WTC11 (cell line): ENCODE data around the gene GPR183. TPM values are rescaled to one million over a fixed set of nuclear protein-coding genes. Genes with fewer than 3 reads are reported as not detected.

Source experiments
- ATAC-seq: fragments of 200-7000 bp; cut with Tn5 transposase; 2 replicates; pipeline ENCODE4 v1.10.0; 2021; ENCODE audit warnings: mild to moderate bottlenecking, moderate library complexity
- CTCF ChIA-PET: fragments of 300-600 bp; sonication (Branson Sonifier 250); formaldehyde crosslinking; loops from one replicate; lab custom pipeline; 2021; ENCODE audit warnings: antibody characterized with exemption; lab: Charles Lee
- POLR2A ChIA-PET: fragments of 350-600 bp; sonication (Branson Sonifier 250); formaldehyde crosslinking; loops from one replicate; lab custom pipeline; 2021; ENCODE audit warnings: antibody characterized with exemption; lab: Charles Lee
- DNase-seq: peaks from one replicate; pipeline ENCODE4 v3.0.0; 2021; ENCODE audit warnings: low spot score
- H3K27ac Mint-ChIP-seq: 2 replicates; pipeline ENCODE4 v1.8.0; 2021; ENCODE audit warnings: mixed read lengths
- H3K27me3 Mint-ChIP-seq: 2 replicates; pipeline ENCODE4 v1.8.0; 2021; ENCODE audit warnings: low read depth, mild to moderate bottlenecking, moderate library complexity, mixed read lengths
- H3K36me3 Mint-ChIP-seq: 2 replicates; pipeline ENCODE4 v1.8.0; 2021; ENCODE audit warnings: mixed read lengths
- H3K4me1 Mint-ChIP-seq: 2 replicates; pipeline ENCODE4 v1.8.0; 2022; ENCODE audit warnings: mixed read lengths
- H3K4me3 Mint-ChIP-seq: 2 replicates; pipeline ENCODE4 v1.8.0; 2021; ENCODE audit warnings: mild to moderate bottlenecking, moderate library complexity, mixed read lengths
- H3K9me3 Mint-ChIP-seq: 2 replicates; pipeline ENCODE4 v1.8.0; 2021; ENCODE audit warnings: mixed read lengths
- AR ChIP-seq: fragments of 250-450 bp; sonication (Bioruptor Pico); IDR thresholded peaks from 2 replicates; pipeline ENCODE4 v1.9.0; 2021; ENCODE audit warnings: mild to moderate bottlenecking
- CREM ChIP-seq: sonication (generic); formaldehyde crosslinking; IDR thresholded peaks from 2 replicates; pipeline ENCODE4 v1.8.1; 2022; ENCODE audit warnings: mild to moderate bottlenecking, missing genetic modification reagents, moderate library complexity
- GTF2I ChIP-seq: fragments of 250-450 bp; sonication (Bioruptor Pico); conservative IDR thresholded peaks from 2 replicates; pipeline ENCODE4 v1.4.0; 2021; ENCODE audit warnings: mild to moderate bottlenecking
- NFATC4 ChIP-seq: fragments of 250-450 bp; sonication (Bioruptor Pico); IDR thresholded peaks from 2 replicates; pipeline ENCODE4 v1.9.0; 2021; ENCODE audit warnings: mild to moderate bottlenecking
- NFE2L1 ChIP-seq: sonication (generic); formaldehyde crosslinking; IDR thresholded peaks from 2 replicates; pipeline ENCODE4 v1.8.1; 2023; ENCODE audit warnings: missing genetic modification reagents
- SMAD3 ChIP-seq: sonication (generic); formaldehyde crosslinking; IDR thresholded peaks from 2 replicates; pipeline ENCODE4 v1.8.0; 2022; ENCODE audit warnings: missing genetic modification reagents, mild to moderate bottlenecking, borderline replicate concordance
- SP1 ChIP-seq: sonication (generic); formaldehyde crosslinking; conservative IDR thresholded peaks from 2 replicates; pipeline ENCODE4 v1.8.1; 2022; ENCODE audit warnings: missing genetic modification reagents
- TP53 ChIP-seq: sonication (generic); formaldehyde crosslinking; IDR thresholded peaks from 2 replicates; pipeline ENCODE4 v1.8.1; 2023; ENCODE audit warnings: mild to moderate bottlenecking, missing genetic modification reagents
- ZNF232 ChIP-seq: sonication (generic); formaldehyde crosslinking; IDR thresholded peaks from 2 replicates; pipeline ENCODE4 v1.8.0; 2022; ENCODE audit warnings: mild to moderate bottlenecking, missing genetic modification reagents
- ZSCAN18 ChIP-seq: fragments of 250-450 bp; sonication (Bioruptor Pico); IDR thresholded peaks from 2 replicates; pipeline ENCODE4 v2.1.2; 2022; ENCODE audit warnings: mild to moderate bottlenecking, moderate library complexity
- total RNA-seq: library from RNA; stranded (reverse); gene quantifications from 3 replicates; pipeline ENCODE4 v1.2.3, GENCODE V29; 2021
- TF ChIP-seq, protein P1 (sequence below): sonication (generic); formaldehyde crosslinking; IDR thresholded peaks from 2 replicates; pipeline ENCODE4 v1.8.0; 2023; ENCODE audit warnings: mild to moderate bottlenecking, missing genetic modification reagents
- TF ChIP-seq, protein P2 (sequence below): sonication (generic); formaldehyde crosslinking; IDR thresholded peaks from 2 replicates; pipeline ENCODE4 v1.8.1; 2023; ENCODE audit warnings: mild to moderate bottlenecking, missing genetic modification reagents, moderate library complexity
- TF ChIP-seq, protein P3 (sequence below): sonication (generic); formaldehyde crosslinking; IDR thresholded peaks from 2 replicates; pipeline ENCODE4 v1.8.1; 2022; ENCODE audit warnings: missing genetic modification reagents, borderline replicate concordance

GPR183 gene
- total RNA-seq, 1 experiment from 2014 or later: 0.13 TPM

- TF ChIP-seq AR (CRISPR knock-in tag) (no peak), ZSCAN18 (no peak), NFATC4 (CRISPR knock-in tag) (no peak)
- TF ChIP-seq, protein P1, sequence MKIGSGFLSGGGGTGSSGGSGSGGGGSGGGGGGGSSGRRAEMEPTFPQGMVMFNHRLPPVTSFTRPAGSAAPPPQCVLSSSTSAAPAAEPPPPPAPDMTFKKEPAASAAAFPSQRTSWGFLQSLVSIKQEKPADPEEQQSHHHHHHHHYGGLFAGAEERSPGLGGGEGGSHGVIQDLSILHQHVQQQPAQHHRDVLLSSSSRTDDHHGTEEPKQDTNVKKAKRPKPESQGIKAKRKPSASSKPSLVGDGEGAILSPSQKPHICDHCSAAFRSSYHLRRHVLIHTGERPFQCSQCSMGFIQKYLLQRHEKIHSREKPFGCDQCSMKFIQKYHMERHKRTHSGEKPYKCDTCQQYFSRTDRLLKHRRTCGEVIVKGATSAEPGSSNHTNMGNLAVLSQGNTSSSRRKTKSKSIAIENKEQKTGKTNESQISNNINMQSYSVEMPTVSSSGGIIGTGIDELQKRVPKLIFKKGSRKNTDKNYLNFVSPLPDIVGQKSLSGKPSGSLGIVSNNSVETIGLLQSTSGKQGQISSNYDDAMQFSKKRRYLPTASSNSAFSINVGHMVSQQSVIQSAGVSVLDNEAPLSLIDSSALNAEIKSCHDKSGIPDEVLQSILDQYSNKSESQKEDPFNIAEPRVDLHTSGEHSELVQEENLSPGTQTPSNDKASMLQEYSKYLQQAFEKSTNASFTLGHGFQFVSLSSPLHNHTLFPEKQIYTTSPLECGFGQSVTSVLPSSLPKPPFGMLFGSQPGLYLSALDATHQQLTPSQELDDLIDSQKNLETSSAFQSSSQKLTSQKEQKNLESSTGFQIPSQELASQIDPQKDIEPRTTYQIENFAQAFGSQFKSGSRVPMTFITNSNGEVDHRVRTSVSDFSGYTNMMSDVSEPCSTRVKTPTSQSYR (CRISPR knock-in tag): no peak
- TF ChIP-seq, protein P2, sequence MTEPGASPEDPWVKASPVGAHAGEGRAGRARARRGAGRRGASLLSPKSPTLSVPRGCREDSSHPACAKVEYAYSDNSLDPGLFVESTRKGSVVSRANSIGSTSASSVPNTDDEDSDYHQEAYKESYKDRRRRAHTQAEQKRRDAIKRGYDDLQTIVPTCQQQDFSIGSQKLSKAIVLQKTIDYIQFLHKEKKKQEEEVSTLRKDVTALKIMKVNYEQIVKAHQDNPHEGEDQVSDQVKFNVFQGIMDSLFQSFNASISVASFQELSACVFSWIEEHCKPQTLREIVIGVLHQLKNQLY (CRISPR knock-in tag): no peak
Measured at GRCh38 chr13:99298056-99298455, 9.1 kb downstream of the GPR183 start (continued).

DNA sequence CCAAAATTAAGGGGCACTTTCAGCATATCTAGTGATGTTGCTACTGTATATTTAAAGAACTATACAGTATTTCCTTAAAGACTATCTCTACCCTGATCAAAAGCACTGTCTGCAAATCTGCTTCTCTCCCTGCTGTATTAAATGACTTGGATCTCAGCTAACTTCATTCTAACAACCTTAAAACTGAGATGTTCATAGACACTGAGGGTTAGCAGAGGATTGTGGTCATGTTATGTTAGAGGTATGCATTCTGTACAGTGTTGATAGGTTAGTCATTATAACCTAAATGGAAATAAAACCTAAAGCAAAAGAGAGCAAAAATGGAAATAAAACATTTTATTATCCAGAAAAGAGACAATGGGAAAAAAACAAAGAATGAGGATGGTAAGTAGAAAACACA lies 9.9 kb downstream of the GPR183 start:
- no peaks in the 10 kb centered on the region for H3K36me3 Mint-ChIP-seq
- ChIA-PET POLR2A (no interaction called here), CTCF (interaction anchor here (0.5 kb wide), 1 partner anchor 10 kb away, joined by 5 read pairs; no protein-coding TSS in a partner anchor)
- no peak overlapping the region for H3K4me3 Mint-ChIP-seq
- peaks cover 8% of the 10 kb centered on the region for H3K4me1 Mint-ChIP-seq
- H3K27ac Mint-ChIP-seq: no peak overlapping the region
- DNase-seq (no peak), ATAC-seq (no peak)
- no peak for TF ChIP-seq TP53 (CRISPR knock-in tag)
- H3K27me3 Mint-ChIP-seq: no peaks in the 10 kb centered on the region
- H3K9me3 Mint-ChIP-seq: no peaks in the 10 kb centered on the region

DNA sequence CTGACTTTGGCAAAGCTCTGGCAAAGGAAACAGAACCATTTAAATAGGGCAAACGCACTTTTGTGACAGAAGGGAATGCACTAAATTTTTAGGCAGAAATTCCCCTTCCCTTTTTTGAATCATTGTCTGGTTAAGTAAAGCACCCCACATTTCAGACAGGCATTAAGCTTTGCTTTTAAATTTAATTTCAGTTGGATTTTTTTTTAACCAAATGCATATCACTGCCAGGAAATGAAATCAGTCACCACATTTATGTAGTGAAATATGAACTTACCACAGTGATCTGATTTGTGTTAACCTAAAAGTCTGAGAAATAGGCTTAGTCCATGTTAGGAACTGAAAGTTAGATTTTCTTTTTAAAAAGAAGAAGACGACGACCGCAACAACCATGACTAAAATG lies 10.8 kb downstream of the GPR183 start:
- no peak overlapping the region for H3K4me3 Mint-ChIP-seq
- DNase-seq (no peak), ATAC-seq (no peak)
- H3K27ac Mint-ChIP-seq: no peak overlapping the region
- peaks cover 8% of the 10 kb centered on the region for H3K4me1 Mint-ChIP-seq
- H3K36me3 Mint-ChIP-seq: no peaks in the 10 kb centered on the region
- TF ChIP-seq CREM (CRISPR knock-in tag): no peak
- TF ChIP-seq, protein P1 (CRISPR knock-in tag): no peak
- TF ChIP-seq NFE2L1 (CRISPR knock-in tag): no peak
- TF ChIP-seq, protein P3, sequence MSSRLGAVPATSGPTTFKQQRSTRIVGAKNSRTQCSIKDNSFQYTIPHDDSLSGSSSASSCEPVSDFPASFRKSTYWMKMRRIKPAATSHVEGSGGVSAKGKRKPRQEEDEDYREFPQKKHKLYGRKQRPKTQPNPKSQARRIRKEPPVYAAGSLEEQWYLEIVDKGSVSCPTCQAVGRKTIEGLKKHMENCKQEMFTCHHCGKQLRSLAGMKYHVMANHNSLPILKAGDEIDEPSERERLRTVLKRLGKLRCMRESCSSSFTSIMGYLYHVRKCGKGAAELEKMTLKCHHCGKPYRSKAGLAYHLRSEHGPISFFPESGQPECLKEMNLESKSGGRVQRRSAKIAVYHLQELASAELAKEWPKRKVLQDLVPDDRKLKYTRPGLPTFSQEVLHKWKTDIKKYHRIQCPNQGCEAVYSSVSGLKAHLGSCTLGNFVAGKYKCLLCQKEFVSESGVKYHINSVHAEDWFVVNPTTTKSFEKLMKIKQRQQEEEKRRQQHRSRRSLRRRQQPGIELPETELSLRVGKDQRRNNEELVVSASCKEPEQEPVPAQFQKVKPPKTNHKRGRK (CRISPR knock-in tag): no peak
- TF ChIP-seq ZNF232 (CRISPR knock-in tag): no peak
- TF ChIP-seq SMAD3 (CRISPR knock-in tag): no peak
- TF ChIP-seq GTF2I (CRISPR knock-in tag): no peak
- no peak for TF ChIP-seq SP1 (CRISPR knock-in tag)
- H3K27me3 Mint-ChIP-seq: no peaks in the 10 kb centered on the region
- no peaks in the 10 kb centered on the region for H3K9me3 Mint-ChIP-seq
- ChIA-PET CTCF (no interaction called here), POLR2A (no interaction called here)
